ENCODE data around the gene FYN. TPM values are rescaled to one million over a fixed set of nuclear protein-coding genes. Genes with fewer than 3 reads are reported as not detected.

Gene FYN
- polyA plus RNA-seq, 4 donors: 17.9 to 33.8 (median 24.8) TPM

- no peak for FAIRE-seq
- 64 to 68% (median 68%) methylated on average over 8 of the region's 8 CpGs for WGBS, 3 donors
- H3K9me3 ChIP-seq (ENCODE audit: control insufficient read depth in 2 of 2, insufficient read depth in 1 of 2, low read depth in 1 of 2, low read length in 1 of 2): no peaks in the 10 kb centered on the region
- no peak overlapping the region for H3K4me3 ChIP-seq (ENCODE audit: low read depth in 1 of 3, low read length in 3 of 3)
- peaks cover 2 to 18% (median 8%) of the 10 kb centered on the region in 3 donors for H3K4me1 ChIP-seq (ENCODE audit: control insufficient read depth in 3 of 3, insufficient read depth in 2 of 3, low read depth in 1 of 3, low read length in 2 of 3)
- H3K36me3 ChIP-seq (ENCODE audit: control insufficient read depth in 3 of 3, insufficient read depth in 2 of 3, low read depth in 1 of 3, low read length in 3 of 3): peaks cover 0 to 3% (median 0%) of the 10 kb centered on the region in 3 donors
- peak overlapping the region in 2 of 3 donors; percentile 32 to 43 for H3K27ac ChIP-seq (ENCODE audit: low read depth in 1 of 3, low read length in 2 of 3)
- no peaks in the 10 kb centered on the region for H3K27me3 ChIP-seq (ENCODE audit: control insufficient read depth in 3 of 3, insufficient read depth in 3 of 3, low read length in 3 of 3)
- DNase-seq: peak in 1 of 2 donors; percentile 34
Measured at GRCh38 chr6:111845441-111845871, 27.8 kb downstream of the FYN start.

GRCh38 chr6:111844921-111845320 is 28.3 kb downstream of the FYN start:
- Histone ChIP-seq H3K27ac (ENCODE audit: low read depth in 1 of 3, low read length in 2 of 3) (peak overlapping the region in 1 of 3 donors; percentile 32), H3K27me3 (ENCODE audit: control insufficient read depth in 3 of 3, insufficient read depth in 3 of 3, low read length in 3 of 3) (no peaks in the 10 kb centered on the region), H3K4me3 (ENCODE audit: low read depth in 1 of 3, low read length in 3 of 3) (no peak overlapping the region), H3K9me3 (ENCODE audit: control insufficient read depth in 2 of 2, insufficient read depth in 1 of 2, low read depth in 1 of 2, low read length in 1 of 2) (no peaks in the 10 kb centered on the region), H3K36me3 (ENCODE audit: control insufficient read depth in 3 of 3, insufficient read depth in 2 of 3, low read depth in 1 of 3, low read length in 3 of 3) (peaks cover 0 to 3% (median 0%) of the 10 kb centered on the region in 3 donors), H3K4me1 (ENCODE audit: control insufficient read depth in 3 of 3, insufficient read depth in 2 of 3, low read depth in 1 of 3, low read length in 2 of 3) (peaks cover 2 to 18% (median 8%) of the 10 kb centered on the region in 3 donors)
- DNase-seq (no peak), FAIRE-seq (no peak)
- 60 to 78% (median 69%) methylated on average over 2 of the region's 2 CpGs for WGBS, 3 donors

GRCh38 chr6:111844376-111844775 is 28.9 kb downstream of the FYN start:
- H3K9me3 ChIP-seq (ENCODE audit: control insufficient read depth in 2 of 2, insufficient read depth in 1 of 2, low read depth in 1 of 2, low read length in 1 of 2): no peaks in the 10 kb centered on the region
- no peaks in the 10 kb centered on the region for H3K27me3 ChIP-seq (ENCODE audit: control insufficient read depth in 3 of 3, insufficient read depth in 3 of 3, low read length in 3 of 3)
- peak overlapping the region in 1 of 3 donors; percentile 42 for H3K27ac ChIP-seq (ENCODE audit: low read depth in 1 of 3, low read length in 2 of 3)
- DNase-seq: no peak
- H3K4me1 ChIP-seq (ENCODE audit: control insufficient read depth in 3 of 3, insufficient read depth in 2 of 3, low read depth in 1 of 3, low read length in 2 of 3): peaks cover 2 to 18% (median 10%) of the 10 kb centered on the region in 3 donors
- peaks cover 0 to 3% (median 0%) of the 10 kb centered on the region in 3 donors for H3K36me3 ChIP-seq (ENCODE audit: control insufficient read depth in 3 of 3, insufficient read depth in 2 of 3, low read depth in 1 of 3, low read length in 3 of 3)
- WGBS, 3 donors: 54 to 69% (median 64%) methylated on average over 4 of the region's 4 CpGs
- FAIRE-seq: no peak
- H3K4me3 ChIP-seq (ENCODE audit: low read depth in 1 of 3, low read length in 3 of 3): no peak overlapping the region

- Histone ChIP-seq H3K27me3 (ENCODE audit: control insufficient read depth in 3 of 3, insufficient read depth in 3 of 3, low read length in 3 of 3) (no peaks in the 10 kb centered on the region), H3K9me3 (ENCODE audit: control insufficient read depth in 2 of 2, insufficient read depth in 1 of 2, low read depth in 1 of 2, low read length in 1 of 2) (no peaks in the 10 kb centered on the region), H3K4me1 (ENCODE audit: control insufficient read depth in 3 of 3, insufficient read depth in 2 of 3, low read depth in 1 of 3, low read length in 2 of 3) (peaks cover 2 to 18% (median 10%) of the 10 kb centered on the region in 3 donors), H3K36me3 (ENCODE audit: control insufficient read depth in 3 of 3, insufficient read depth in 2 of 3, low read depth in 1 of 3, low read length in 3 of 3) (peaks cover 0 to 3% (median 0%) of the 10 kb centered on the region in 3 donors), H3K27ac (ENCODE audit: low read depth in 1 of 3, low read length in 2 of 3) (no peak overlapping the region), H3K4me3 (ENCODE audit: low read depth in 1 of 3, low read length in 3 of 3) (no peak overlapping the region)
- FAIRE-seq: no peak
- peak in 1 of 2 donors; percentile 37 for DNase-seq
- WGBS, 3 donors: 71 to 85% (median 72%) methylated on average over 7 of the region's 7 CpGs
Measured at GRCh38 chr6:111843347-111844147, 29.7 kb downstream of the FYN start.

- Histone ChIP-seq H3K4me1 (ENCODE audit: control insufficient read depth in 3 of 3, insufficient read depth in 2 of 3, low read depth in 1 of 3, low read length in 2 of 3) (peaks cover 2 to 18% (median 10%) of the 10 kb centered on the region in 3 donors), H3K4me3 (ENCODE audit: low read depth in 1 of 3, low read length in 3 of 3) (no peak overlapping the region), H3K27ac (ENCODE audit: low read depth in 1 of 3, low read length in 2 of 3) (no peak overlapping the region), H3K36me3 (ENCODE audit: control insufficient read depth in 3 of 3, insufficient read depth in 2 of 3, low read depth in 1 of 3, low read length in 3 of 3) (peaks cover 0 to 3% (median 0%) of the 10 kb centered on the region in 3 donors), H3K9me3 (ENCODE audit: control insufficient read depth in 2 of 2, insufficient read depth in 1 of 2, low read depth in 1 of 2, low read length in 1 of 2) (no peaks in the 10 kb centered on the region), H3K27me3 (ENCODE audit: control insufficient read depth in 3 of 3, insufficient read depth in 3 of 3, low read length in 3 of 3) (no peaks in the 10 kb centered on the region)
- DNase-seq: peak in 1 of 2 donors; percentile 26
- 53 to 76% (median 60%) methylated on average over 4 of the region's 4 CpGs for WGBS, 3 donors
- FAIRE-seq: no peak
Measured at GRCh38 chr6:111842891-111843290, 30.4 kb downstream of the FYN start.

GRCh38 chr6:111842271-111842822 is 30.9 kb downstream of the FYN start:
- WGBS, 3 donors: 77 to 84% (median 82%) methylated on average over 9 of the region's 9 CpGs
- peak overlapping the region in 2 of 3 donors; percentile 6 to 40 for H3K27ac ChIP-seq (ENCODE audit: low read depth in 1 of 3, low read length in 2 of 3)

GRCh38 chr6:111841822-111842221 is 31.4 kb downstream of the FYN start:
- DNase-seq (peak in 1 of 2 donors; percentile 49), FAIRE-seq (no peak)
- Histone ChIP-seq H3K9me3 (ENCODE audit: control insufficient read depth in 2 of 2, insufficient read depth in 1 of 2, low read depth in 1 of 2, low read length in 1 of 2) (no peaks in the 10 kb centered on the region), H3K36me3 (ENCODE audit: control insufficient read depth in 3 of 3, insufficient read depth in 2 of 3, low read depth in 1 of 3, low read length in 3 of 3) (peaks cover 0 to 3% (median 0%) of the 10 kb centered on the region in 3 donors), H3K27me3 (ENCODE audit: control insufficient read depth in 3 of 3, insufficient read depth in 3 of 3, low read length in 3 of 3) (no peaks in the 10 kb centered on the region), H3K4me1 (ENCODE audit: control insufficient read depth in 3 of 3, insufficient read depth in 2 of 3, low read depth in 1 of 3, low read length in 2 of 3) (peaks cover 0 to 18% (median 10%) of the 10 kb centered on the region in 3 donors), H3K4me3 (ENCODE audit: low read depth in 1 of 3, low read length in 3 of 3) (no peak overlapping the region), H3K27ac (ENCODE audit: low read depth in 1 of 3, low read length in 2 of 3) (peak overlapping the region in 2 of 3 donors; percentile 6 to 40)
- WGBS, 3 donors: 56 to 76% (median 65%) methylated on average over 6 of the region's 6 CpGs

More at GRCh38 chr6:111842271-111842822, 30.9 kb downstream of the FYN start:
- H3K9me3 ChIP-seq (ENCODE audit: control insufficient read depth in 2 of 2, insufficient read depth in 1 of 2, low read depth in 1 of 2, low read length in 1 of 2): no peaks in the 10 kb centered on the region
- H3K4me3 ChIP-seq (ENCODE audit: low read depth in 1 of 3, low read length in 3 of 3): no peak overlapping the region
- H3K27me3 ChIP-seq (ENCODE audit: control insufficient read depth in 3 of 3, insufficient read depth in 3 of 3, low read length in 3 of 3): no peaks in the 10 kb centered on the region
- FAIRE-seq: no peak
- H3K4me1 ChIP-seq (ENCODE audit: control insufficient read depth in 3 of 3, insufficient read depth in 2 of 3, low read depth in 1 of 3, low read length in 2 of 3): peaks cover 2 to 18% (median 10%) of the 10 kb centered on the region in 3 donors
- peaks cover 0 to 3% (median 0%) of the 10 kb centered on the region in 3 donors for H3K36me3 ChIP-seq (ENCODE audit: control insufficient read depth in 3 of 3, insufficient read depth in 2 of 3, low read depth in 1 of 3, low read length in 3 of 3)
- DNase-seq: no peak

GRCh38 chr6:111840803-111841202 is 32.4 kb downstream of the FYN start:
- Histone ChIP-seq H3K4me1 (ENCODE audit: control insufficient read depth in 3 of 3, insufficient read depth in 2 of 3, low read depth in 1 of 3, low read length in 2 of 3) (peaks cover 0 to 18% (median 10%) of the 10 kb centered on the region in 3 donors), H3K9me3 (ENCODE audit: control insufficient read depth in 2 of 2, insufficient read depth in 1 of 2, low read depth in 1 of 2, low read length in 1 of 2) (no peaks in the 10 kb centered on the region), H3K36me3 (ENCODE audit: control insufficient read depth in 3 of 3, insufficient read depth in 2 of 3, low read depth in 1 of 3, low read length in 3 of 3) (peaks cover 0 to 3% (median 0%) of the 10 kb centered on the region in 3 donors), H3K27me3 (ENCODE audit: control insufficient read depth in 3 of 3, insufficient read depth in 3 of 3, low read length in 3 of 3) (no peaks in the 10 kb centered on the region), H3K27ac (ENCODE audit: low read depth in 1 of 3, low read length in 2 of 3) (no peak overlapping the region), H3K4me3 (ENCODE audit: low read depth in 1 of 3, low read length in 3 of 3) (no peak overlapping the region)
- 73 to 88% (median 87%) methylated on average over 5 of the region's 5 CpGs for WGBS, 3 donors
- DNase-seq (no peak), FAIRE-seq (no peak)
